ENCODE results near the gene PRL.

Gene PRL

DNA sequence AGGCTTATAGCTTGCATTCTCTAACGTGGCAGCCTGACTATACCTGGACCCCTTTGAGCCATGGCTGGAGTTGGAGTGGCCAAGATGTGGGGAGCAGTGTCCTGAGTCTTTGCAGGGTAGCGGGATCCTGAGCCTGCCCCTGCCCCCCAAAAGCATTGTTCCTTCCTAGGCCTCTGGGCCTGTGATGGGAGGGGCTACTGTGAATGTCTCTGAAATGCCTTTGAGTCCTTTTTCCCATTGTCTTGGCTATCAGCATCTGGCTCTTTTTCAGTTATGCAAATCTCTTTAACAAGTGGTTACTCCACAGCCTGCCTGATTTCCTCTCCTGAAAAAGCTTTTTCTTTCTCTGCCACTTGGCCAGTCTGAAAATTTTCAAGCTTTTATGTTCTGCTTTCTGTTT is 17.0 kb upstream of the PRL start:
- no peak for TF ChIP-seq ZFX (IDR thresholded peaks at IDR 0.05)
- TF ChIP-seq, protein P1, sequence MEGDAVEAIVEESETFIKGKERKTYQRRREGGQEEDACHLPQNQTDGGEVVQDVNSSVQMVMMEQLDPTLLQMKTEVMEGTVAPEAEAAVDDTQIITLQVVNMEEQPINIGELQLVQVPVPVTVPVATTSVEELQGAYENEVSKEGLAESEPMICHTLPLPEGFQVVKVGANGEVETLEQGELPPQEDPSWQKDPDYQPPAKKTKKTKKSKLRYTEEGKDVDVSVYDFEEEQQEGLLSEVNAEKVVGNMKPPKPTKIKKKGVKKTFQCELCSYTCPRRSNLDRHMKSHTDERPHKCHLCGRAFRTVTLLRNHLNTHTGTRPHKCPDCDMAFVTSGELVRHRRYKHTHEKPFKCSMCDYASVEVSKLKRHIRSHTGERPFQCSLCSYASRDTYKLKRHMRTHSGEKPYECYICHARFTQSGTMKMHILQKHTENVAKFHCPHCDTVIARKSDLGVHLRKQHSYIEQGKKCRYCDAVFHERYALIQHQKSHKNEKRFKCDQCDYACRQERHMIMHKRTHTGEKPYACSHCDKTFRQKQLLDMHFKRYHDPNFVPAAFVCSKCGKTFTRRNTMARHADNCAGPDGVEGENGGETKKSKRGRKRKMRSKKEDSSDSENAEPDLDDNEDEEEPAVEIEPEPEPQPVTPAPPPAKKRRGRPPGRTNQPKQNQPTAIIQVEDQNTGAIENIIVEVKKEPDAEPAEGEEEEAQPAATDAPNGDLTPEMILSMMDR (conservative IDR thresholded peaks at IDR 0.05) = no peak
- peak overlapping the region; percentile 59 for H3K27ac ChIP-seq

DNA sequence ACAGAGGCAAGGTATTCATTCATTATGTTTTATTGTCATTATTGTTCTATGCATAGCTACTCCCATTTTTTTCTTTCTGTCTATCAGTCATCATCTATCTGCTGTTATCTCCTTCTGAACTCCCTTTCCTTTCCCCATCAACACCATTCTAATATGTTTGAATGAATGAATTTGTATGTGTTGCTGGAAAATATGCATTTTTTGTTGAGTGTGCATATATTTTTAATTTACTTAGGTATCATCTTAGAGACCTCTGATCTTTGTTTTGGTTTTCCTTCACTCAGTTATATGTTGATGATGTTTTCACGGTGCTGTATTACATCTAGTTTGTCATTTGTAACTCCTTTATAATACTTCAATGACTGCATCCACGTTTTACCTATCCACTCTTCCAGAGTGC is 12.1 kb upstream of the PRL start:
- H3K27ac ChIP-seq = no peak overlapping the region
- TF ChIP-seq ZFX (IDR thresholded peaks at IDR 0.05) = no peak
- TF ChIP-seq, protein P1 (conservative IDR thresholded peaks at IDR 0.05) = no peak

DNA sequence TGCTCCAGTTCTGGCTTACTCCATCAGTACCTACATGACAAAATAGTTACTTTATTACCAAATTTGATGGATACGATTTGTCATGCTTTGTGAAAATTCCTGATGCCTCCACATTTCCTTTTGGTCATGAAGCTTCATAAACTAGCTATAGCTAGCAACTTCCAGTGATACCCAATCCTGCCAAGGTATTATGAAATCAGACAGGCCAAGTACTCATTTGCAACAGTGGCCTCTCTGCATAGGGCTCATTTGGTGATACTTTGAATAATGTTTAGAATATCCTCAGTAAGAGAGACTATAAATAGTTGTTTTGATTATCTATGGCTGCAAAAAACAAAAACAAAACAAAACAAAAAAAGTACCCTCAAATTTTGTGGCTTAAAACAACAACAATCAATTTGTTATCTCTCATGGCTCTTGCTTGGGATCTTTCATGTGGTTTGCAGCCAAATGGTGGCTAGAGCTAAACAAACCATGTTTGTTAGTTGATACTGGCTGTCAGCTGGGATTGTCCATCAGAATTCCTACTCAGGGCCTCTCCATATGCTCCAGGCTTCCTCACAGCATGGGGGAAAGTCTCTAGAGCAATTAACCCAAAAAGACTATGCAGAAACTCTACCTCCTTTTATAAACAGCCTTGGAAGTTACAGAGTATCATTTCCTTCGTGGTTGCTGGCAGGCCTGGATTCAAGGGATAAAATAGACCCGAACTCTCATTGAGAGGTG is 10.1 kb upstream of the PRL start:
- TF ChIP-seq, protein P1 (conservative IDR thresholded peaks at IDR 0.05) = no peak
- no peak for TF ChIP-seq ZFX (IDR thresholded peaks at IDR 0.05)
- H3K27ac ChIP-seq = no peak overlapping the region

DNA sequence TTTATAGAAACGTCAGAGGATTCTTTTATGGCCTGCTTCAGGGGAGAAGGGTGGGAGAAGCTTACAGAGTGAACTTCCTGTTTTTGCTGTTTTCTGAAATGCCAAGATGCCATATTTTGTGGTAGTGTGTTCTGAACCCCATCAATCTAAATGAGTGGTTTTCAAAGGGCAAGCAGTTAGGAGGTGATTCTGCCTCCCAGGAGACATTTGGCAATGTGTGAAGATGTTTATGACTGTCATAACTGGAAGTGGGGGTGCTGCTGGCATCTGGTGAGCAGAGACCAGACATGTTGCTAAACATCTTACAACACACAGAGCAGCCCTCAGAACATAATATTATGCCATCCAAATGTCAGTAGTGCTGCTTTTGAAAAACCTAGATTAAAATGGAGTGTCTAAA is 6.0 kb upstream of the PRL start:
- TF ChIP-seq, protein P1 (conservative IDR thresholded peaks at IDR 0.05) = no peak
- no peak for TF ChIP-seq ZFX (IDR thresholded peaks at IDR 0.05)
- no peak overlapping the region for H3K27ac ChIP-seq

DNA sequence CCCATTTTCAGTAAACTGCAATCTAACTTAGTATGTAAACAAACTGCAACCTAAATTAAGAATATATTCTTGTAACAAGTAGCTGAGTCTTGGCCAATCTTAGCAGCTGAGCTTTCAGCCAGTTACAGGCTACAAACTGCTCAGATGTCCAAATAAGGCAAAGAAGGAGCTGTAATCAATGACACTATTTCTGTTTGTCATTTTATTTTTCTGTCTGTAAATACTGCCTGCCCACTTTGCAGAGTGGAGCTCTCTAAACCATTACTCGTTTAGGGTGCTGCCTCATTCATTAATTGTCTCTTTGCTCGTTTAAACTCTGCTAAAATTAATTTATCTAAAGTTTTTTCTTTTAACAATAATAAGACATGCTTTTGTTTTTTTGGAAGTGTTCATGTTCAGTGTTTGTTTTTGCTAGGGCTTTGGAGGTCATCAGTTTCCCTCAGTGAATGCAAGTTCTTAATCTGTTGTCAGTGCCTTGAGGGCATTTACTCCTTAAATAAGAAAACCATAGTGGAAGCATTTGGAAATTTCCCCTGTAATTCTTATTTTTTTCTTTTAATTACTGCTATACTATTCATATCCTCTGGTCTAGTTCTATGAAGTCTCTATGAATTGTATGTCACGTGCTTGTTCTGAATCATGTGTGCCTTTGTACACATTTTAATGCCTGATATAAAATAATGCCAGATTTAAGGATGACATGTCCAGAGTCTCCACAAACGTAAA is 3.6 kb upstream of the PRL start:
- no peak overlapping the region for H3K27ac ChIP-seq
- TF ChIP-seq, protein P1 (conservative IDR thresholded peaks at IDR 0.05) = no peak
- TF ChIP-seq ZFX (IDR thresholded peaks at IDR 0.05) = no peak

DNA sequence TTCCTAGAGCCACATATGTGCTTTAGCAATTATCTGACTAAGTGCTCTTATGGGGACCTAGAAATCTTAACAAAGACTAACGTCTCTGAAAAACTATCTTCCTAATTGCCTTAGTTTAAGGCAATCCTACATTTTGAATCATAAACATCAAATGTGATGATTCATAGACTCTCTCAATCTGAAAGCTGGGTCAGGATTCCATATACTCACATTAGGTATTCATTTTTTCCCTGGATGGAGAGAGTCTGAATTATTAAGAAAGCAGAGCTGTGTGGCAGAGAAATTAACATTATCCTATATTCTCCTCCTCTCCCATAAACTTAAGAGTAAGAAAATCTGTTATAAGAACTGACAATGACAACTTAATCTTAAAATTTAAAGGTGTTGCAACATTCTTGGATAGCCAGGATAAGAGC is 1.6 kb upstream of the PRL start:
- H3K27ac ChIP-seq = no peak overlapping the region
- TF ChIP-seq, protein P1 (conservative IDR thresholded peaks at IDR 0.05) = no peak
- no peak for TF ChIP-seq ZFX (IDR thresholded peaks at IDR 0.05)

DNA sequence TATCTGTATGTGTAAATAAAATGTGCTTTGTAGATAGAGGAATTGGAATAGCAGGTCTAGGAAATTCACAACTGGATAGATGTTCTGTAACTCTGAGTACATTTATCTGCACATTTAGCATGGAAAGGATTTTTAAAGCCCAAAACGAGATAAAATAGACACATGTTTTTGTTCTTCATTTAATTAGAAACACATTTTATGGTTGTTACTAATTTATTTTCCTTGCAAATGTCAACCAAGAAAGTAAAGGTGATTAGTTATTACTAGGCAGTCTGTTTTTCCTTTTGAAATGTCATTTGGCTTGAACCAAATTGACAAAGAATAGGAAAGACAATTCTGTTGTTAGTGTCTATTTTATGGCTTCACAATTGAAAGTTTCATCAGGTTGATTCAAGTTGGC is 769 bp downstream of the PRL start:
- TF ChIP-seq, protein P1 (conservative IDR thresholded peaks at IDR 0.05) = no peak
- TF ChIP-seq ZFX (IDR thresholded peaks at IDR 0.05) = no peak
- no peak overlapping the region for H3K27ac ChIP-seq

Data from C4-2B (cell line).